ENCODE results near the gene PZP. TPM values are rescaled to one million over a fixed set of nuclear protein-coding genes. Genes with fewer than 3 reads are reported as not detected.

Gene PZP
- total RNA-seq, 1 experiment from 2014 or later, result not detected

- Mint-ChIP-seq H3K27ac (ENCODE audit: unreplicated experiment) (no peak within 1 kb of the TSS), H3K4me3 (ENCODE audit: unreplicated experiment) (no peak within 1 kb of the TSS), H3K9me3 (ENCODE audit: unreplicated experiment) (peaks cover 19% of the 10 kb centered on the region), H3K4me1 (ENCODE audit: low read depth, unreplicated experiment) (no peaks in the 10 kb centered on the region), H3K27me3 (ENCODE audit: insufficient read depth, unreplicated experiment) (no peaks in the 10 kb centered on the region), H3K36me3 (ENCODE audit: insufficient read depth, unreplicated experiment) (no peaks in the 10 kb centered on the region)
- Histone ChIP-seq H3K4me3 (ENCODE audit: low read depth, low read length) (no peak within 1 kb of the TSS), H3K9me3 (no peaks in the 10 kb centered on the region), H3K36me3 (ENCODE audit: control insufficient read depth, insufficient read depth, low read length) (no peaks in the 10 kb centered on the region), H3K27me3 (replicated peaks; ENCODE audit: control insufficient read depth, insufficient read depth, low read length) (no peaks in the 10 kb centered on the region), H3K4me1 (peaks cover 7% of the 10 kb centered on the region)
- intact Hi-C loops (cut with micrococcal nuclease; ENCODE audit: unreplicated experiment), result loop anchor here (2.0 kb wide), 1 partner anchor 17 kb away; no protein-coding TSS in a partner anchor
- BruUV-seq (replicated peaks), result no TSS peak
- TF ChIP-seq CTCF (IDR thresholded peaks at IDR 0.05; ENCODE audit: insufficient read depth in 1 of 2, low read depth in 1 of 2, low read length in 1 of 2, severe bottlenecking in 1 of 2, unreplicated experiment in 1 of 2), result no peak
- DNase-seq, result no peak
- ChIA-PET POLR2A (no interaction called here), CTCF (no interaction called here)
Observed at GRCh38 chr12:9115731-9116559, 92.2 kb downstream of the PZP start, which contains the start of gene A2M. TSS of gene A2M (minus strand) at chr12:9115919. CDS start at chr12:9115849, 70 bp downstream.

DNA sequence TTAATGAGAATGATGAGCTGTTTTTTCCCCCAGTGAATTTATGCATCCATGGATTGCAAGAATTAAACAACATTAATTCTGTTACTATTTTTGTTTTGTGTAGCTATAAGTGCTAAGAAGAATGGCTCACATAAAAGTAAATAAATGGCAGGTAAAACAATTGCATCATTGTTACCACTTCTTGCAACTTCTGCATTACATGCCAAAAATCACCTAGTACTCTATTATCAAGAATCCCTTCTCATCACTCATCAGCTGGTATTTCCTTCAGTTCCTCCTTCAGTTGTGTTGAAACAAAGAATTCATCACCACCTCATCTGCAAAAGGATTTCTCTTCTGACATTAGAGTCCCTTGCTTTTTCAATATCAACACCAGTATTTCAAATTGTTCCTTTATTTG is 93.2 kb downstream of the PZP start:
- no peak for DNase-seq
- no TSS peak for BruUV-seq (replicated peaks)
- no peak overlapping the region for H3K27ac Mint-ChIP-seq (ENCODE audit: unreplicated experiment)
- Histone ChIP-seq H3K27me3 (replicated peaks; ENCODE audit: control insufficient read depth, insufficient read depth, low read length) (no peaks in the 10 kb centered on the region), H3K4me1 (peaks cover 7% of the 10 kb centered on the region), H3K36me3 (ENCODE audit: control insufficient read depth, insufficient read depth, low read length) (no peaks in the 10 kb centered on the region), H3K4me3 (ENCODE audit: low read depth, low read length) (no peak overlapping the region), H3K9me3 (no peaks in the 10 kb centered on the region)
- CTCF ChIA-PET, result no interaction called here
- intact Hi-C loops (cut with micrococcal nuclease; ENCODE audit: unreplicated experiment), result loop anchor here (2.0 to 5.0 kb wide), 2 partner anchors 18 to 43 kb away; no protein-coding TSS in a partner anchor
- POLR2A ChIA-PET, result no interaction called here
- peaks cover 20% of the 10 kb centered on the region for H3K9me3 Mint-ChIP-seq (ENCODE audit: unreplicated experiment)
- no peaks in the 10 kb centered on the region for H3K27me3 Mint-ChIP-seq (ENCODE audit: insufficient read depth, unreplicated experiment)
- H3K4me1 Mint-ChIP-seq (ENCODE audit: low read depth, unreplicated experiment), result no peaks in the 10 kb centered on the region
- no peak overlapping the region for H3K4me3 Mint-ChIP-seq (ENCODE audit: unreplicated experiment)
- no peaks in the 10 kb centered on the region for H3K36me3 Mint-ChIP-seq (ENCODE audit: insufficient read depth, unreplicated experiment)
- TF ChIP-seq CTCF (IDR thresholded peaks at IDR 0.05; ENCODE audit: insufficient read depth in 1 of 2, low read depth in 1 of 2, low read length in 1 of 2, severe bottlenecking in 1 of 2, unreplicated experiment in 1 of 2), result no peak

DNA sequence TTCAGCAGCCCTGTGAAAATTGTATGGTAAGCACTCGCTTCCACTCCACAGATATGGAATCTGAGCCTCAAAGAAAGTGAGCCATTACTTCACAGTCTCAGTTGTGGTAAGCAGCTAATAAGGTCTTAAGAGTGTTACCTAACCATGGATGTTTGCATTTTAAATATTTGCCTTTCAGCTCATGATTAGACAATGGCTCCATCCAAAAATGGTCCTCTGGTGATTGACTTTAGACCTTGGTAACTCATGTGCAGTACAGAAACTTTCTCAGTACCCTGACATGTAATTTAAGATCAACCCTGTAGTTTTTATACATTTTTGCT is 94.2 kb downstream of the PZP start:
- intact Hi-C loops (cut with micrococcal nuclease; ENCODE audit: unreplicated experiment), result loop anchor here (2.0 to 5.0 kb wide), 2 partner anchors 19 to 42 kb away; no protein-coding TSS in a partner anchor
- Mint-ChIP-seq H3K27me3 (ENCODE audit: insufficient read depth, unreplicated experiment) (no peaks in the 10 kb centered on the region), H3K4me3 (ENCODE audit: unreplicated experiment) (no peak overlapping the region), H3K27ac (ENCODE audit: unreplicated experiment) (no peak overlapping the region), H3K4me1 (ENCODE audit: low read depth, unreplicated experiment) (no peaks in the 10 kb centered on the region), H3K9me3 (ENCODE audit: unreplicated experiment) (peaks cover 20% of the 10 kb centered on the region), H3K36me3 (ENCODE audit: insufficient read depth, unreplicated experiment) (no peaks in the 10 kb centered on the region)
- H3K4me3 ChIP-seq (ENCODE audit: low read depth, low read length), result no peak overlapping the region
- H3K4me1 ChIP-seq, result peaks cover 7% of the 10 kb centered on the region
- no peaks in the 10 kb centered on the region for H3K9me3 ChIP-seq
- peak in 1 of 2 experiments; percentile 47 for DNase-seq
- ChIA-PET CTCF (no interaction called here), POLR2A (interaction anchor here (1.0 kb wide), 1 partner anchor 22 kb away, joined by 5 read pairs; no protein-coding TSS in a partner anchor)
- no peaks in the 10 kb centered on the region for H3K36me3 ChIP-seq (ENCODE audit: control insufficient read depth, insufficient read depth, low read length)
- no peak for TF ChIP-seq CTCF (IDR thresholded peaks at IDR 0.05; ENCODE audit: insufficient read depth in 1 of 2, low read depth in 1 of 2, low read length in 1 of 2, severe bottlenecking in 1 of 2, unreplicated experiment in 1 of 2)
- no TSS peak for BruUV-seq (replicated peaks)
- H3K27me3 ChIP-seq (replicated peaks; ENCODE audit: control insufficient read depth, insufficient read depth, low read length), result no peaks in the 10 kb centered on the region

Data from Caco-2 (cell line).